ENCODE measurements around the gene NBEAL2.

DNA sequence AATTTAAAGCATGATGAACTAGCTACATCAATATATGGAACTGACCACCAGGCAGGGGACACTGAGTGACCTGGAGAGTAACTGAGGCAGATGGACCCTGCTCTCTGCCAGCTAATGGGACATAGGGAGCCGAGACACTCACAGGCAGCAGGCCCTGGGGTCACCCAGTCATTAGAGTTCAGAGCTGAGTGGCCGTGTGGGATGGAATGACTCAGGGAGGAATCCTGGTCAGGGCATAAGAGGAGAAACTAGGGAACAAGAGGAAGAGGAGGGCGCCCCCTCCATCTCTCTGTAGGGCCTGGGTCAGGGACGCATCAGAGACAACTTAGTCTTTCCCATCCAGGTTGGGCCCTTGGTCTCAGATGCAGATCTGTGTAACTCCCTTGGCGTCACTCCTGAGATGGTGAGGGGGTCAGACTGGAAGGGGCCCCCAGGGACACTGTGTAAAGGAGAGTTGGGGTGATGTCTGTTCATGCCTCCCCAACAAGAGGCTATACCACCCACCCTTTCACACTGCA lies 42.7 kb upstream of the NBEAL2 start:
- TF ChIP-seq, protein P1, sequence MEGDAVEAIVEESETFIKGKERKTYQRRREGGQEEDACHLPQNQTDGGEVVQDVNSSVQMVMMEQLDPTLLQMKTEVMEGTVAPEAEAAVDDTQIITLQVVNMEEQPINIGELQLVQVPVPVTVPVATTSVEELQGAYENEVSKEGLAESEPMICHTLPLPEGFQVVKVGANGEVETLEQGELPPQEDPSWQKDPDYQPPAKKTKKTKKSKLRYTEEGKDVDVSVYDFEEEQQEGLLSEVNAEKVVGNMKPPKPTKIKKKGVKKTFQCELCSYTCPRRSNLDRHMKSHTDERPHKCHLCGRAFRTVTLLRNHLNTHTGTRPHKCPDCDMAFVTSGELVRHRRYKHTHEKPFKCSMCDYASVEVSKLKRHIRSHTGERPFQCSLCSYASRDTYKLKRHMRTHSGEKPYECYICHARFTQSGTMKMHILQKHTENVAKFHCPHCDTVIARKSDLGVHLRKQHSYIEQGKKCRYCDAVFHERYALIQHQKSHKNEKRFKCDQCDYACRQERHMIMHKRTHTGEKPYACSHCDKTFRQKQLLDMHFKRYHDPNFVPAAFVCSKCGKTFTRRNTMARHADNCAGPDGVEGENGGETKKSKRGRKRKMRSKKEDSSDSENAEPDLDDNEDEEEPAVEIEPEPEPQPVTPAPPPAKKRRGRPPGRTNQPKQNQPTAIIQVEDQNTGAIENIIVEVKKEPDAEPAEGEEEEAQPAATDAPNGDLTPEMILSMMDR (IDR thresholded peaks at IDR 0.05), result no peak
- no peak for TF ChIP-seq POLR2A (IDR thresholded peaks at IDR 0.05)

All from testis (tissue), 2 donors.